ENCODE data around the gene VPS45.

GRCh38 chr1:150065184-150065871 lies 2.2 kb upstream of the VPS45 start:
- TF ChIP-seq, protein P1, sequence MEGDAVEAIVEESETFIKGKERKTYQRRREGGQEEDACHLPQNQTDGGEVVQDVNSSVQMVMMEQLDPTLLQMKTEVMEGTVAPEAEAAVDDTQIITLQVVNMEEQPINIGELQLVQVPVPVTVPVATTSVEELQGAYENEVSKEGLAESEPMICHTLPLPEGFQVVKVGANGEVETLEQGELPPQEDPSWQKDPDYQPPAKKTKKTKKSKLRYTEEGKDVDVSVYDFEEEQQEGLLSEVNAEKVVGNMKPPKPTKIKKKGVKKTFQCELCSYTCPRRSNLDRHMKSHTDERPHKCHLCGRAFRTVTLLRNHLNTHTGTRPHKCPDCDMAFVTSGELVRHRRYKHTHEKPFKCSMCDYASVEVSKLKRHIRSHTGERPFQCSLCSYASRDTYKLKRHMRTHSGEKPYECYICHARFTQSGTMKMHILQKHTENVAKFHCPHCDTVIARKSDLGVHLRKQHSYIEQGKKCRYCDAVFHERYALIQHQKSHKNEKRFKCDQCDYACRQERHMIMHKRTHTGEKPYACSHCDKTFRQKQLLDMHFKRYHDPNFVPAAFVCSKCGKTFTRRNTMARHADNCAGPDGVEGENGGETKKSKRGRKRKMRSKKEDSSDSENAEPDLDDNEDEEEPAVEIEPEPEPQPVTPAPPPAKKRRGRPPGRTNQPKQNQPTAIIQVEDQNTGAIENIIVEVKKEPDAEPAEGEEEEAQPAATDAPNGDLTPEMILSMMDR (conservative IDR thresholded peaks at IDR 0.05; ENCODE audit: low read depth, low read length), result no peak
- no peak for TF ChIP-seq EZH2 (IDR thresholded peaks at IDR 0.05; ENCODE audit: low read length, unreplicated experiment)

Data from PC-3 (cell line).